GM12873 (cell line): ENCODE measurements around the gene ASAH2.

Experiments used
- TF ChIP-seq, protein P1 (sequence below): IDR thresholded peaks from 2 replicates; pipeline ENCODE4 v1.5.1; 2012; ENCODE audit warnings: low read depth, mild to moderate bottlenecking, moderate library complexity, low read length, control low read depth; ENCODE audit not compliant: insufficient read depth; ENCODE audit errors: missing control alignments

The ASAH2 gene

DNA sequence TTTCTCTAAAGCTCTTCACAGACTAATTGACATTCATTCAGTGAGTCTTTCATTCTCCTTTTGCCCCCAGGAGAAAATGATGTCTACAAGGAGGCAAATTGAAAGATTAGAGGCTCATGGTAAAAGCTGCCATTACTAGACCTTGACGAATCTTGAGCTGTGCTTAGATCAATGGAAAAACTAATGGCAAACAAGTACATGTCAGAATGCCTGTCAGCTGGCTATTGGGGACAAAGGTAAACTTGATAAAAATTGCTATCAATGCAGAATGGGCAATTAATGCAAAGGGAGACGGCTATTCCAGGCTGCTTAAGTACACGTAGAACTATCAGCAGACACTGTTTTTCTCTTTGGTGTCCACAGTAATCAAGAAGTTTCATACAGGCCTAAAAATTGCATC lies 3.3 kb downstream of the ASAH2 start:
- TF ChIP-seq, protein P1, sequence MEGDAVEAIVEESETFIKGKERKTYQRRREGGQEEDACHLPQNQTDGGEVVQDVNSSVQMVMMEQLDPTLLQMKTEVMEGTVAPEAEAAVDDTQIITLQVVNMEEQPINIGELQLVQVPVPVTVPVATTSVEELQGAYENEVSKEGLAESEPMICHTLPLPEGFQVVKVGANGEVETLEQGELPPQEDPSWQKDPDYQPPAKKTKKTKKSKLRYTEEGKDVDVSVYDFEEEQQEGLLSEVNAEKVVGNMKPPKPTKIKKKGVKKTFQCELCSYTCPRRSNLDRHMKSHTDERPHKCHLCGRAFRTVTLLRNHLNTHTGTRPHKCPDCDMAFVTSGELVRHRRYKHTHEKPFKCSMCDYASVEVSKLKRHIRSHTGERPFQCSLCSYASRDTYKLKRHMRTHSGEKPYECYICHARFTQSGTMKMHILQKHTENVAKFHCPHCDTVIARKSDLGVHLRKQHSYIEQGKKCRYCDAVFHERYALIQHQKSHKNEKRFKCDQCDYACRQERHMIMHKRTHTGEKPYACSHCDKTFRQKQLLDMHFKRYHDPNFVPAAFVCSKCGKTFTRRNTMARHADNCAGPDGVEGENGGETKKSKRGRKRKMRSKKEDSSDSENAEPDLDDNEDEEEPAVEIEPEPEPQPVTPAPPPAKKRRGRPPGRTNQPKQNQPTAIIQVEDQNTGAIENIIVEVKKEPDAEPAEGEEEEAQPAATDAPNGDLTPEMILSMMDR = no peak

DNA sequence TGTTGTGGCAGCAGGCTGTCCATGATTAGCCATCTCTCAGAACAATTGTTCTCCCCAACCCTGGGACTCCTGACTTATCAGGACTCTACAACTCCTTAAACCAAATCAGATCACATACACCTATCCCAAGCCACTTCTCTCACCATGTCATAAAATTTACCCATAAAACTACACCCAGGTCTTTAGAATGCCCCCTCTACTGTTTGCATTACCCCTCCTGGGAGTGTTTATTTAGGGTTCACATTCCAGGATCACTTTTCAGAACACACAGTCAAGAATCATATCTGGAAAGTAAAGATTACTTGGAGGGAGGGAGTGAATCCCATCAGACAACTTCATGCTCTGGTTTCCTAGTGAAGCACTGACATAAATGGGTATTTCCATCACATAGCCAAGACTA lies 7.1 kb downstream of the ASAH2 start:
- TF ChIP-seq, protein P1 = no peak

DNA sequence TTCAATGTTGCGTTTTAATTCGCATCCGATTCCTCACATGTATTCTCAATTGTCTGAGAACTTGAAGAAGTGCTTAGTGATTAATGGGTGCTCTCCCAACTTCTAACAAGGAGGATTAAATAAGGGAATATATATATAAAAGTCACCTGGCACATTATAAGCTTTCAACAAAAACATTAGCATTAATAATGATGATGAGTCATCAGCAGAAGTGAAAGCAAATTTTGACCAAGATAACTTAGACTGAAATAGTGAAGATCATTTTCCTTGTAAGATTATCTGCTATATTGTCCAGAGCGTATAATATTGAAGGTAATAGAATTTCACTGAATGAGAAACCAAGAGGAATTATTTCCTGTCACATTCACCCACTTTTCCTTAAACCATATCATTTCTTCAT lies 8.5 kb downstream of the ASAH2 start:
- TF ChIP-seq, protein P1 = no peak

DNA sequence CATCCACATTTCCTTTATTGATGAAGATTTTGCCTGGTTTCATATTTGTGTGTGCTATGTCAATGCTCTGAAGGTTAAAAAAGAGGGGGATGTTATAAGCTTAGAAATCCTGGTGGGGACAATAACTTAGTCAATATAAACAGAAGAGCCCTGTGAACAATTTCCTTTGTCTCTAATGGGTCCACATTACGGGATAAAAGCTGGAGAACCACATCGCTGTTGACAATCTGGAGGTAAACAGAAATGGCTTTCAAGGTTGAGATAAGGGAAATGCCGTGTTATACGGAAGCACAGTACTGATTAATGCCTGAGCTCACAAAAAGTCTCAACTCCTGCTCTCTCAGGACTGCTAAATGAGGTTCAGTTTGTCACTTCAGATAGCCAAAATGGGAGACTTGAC lies 16.8 kb downstream of the ASAH2 start:
- TF ChIP-seq, protein P1 = no peak

DNA sequence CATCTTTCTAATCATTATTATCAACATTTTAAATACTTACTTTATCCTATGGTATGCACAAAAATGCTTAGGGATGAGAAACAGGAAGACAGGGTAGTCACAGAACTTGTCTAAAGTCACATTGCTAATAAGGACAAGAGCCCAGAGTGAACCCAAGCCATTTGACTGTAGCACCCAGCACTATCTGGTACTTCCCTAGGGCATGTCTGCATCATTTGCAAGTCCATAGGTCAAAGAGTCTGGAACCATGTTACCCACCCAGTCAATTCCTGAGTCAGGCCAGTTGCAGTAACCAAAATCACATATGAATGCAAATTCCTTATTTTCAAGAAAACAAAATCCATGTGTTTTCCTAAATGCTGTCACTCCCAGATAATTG lies 19.1 kb downstream of the ASAH2 start:
- TF ChIP-seq, protein P1 = no peak

DNA sequence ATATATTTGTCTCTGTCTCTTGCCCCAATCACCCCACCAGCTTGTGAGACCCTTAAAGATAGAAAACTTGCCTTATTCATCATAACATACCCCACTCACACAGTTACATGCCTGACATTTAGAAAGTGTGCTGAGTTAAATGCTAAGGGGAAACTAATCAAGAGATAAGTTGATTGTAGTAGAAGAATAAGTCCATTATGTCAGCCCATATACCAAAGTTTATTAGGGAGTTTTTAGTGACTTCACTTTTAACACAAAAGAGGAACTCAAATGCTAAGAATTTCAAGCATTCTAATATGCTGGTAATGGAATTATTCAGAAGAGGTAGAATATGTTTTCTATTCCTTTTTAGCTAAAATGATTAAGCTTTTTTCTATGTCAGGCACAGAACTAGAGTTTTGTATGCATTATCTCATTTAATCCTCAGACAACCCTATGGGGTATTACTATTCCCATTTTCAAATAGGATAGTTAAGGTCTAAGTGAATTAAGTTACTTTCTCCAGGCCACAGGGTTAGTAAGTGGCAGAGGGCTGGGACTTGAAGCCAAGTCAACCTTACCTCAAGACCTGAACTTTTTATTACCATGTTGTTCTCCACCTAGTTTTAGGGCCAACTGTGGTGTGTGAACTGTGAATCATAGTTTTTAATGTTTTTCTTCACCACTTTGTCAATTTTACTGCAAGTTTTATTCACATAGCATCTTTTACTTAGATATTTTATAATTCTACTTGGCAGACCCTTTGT lies 19.6 kb downstream of the ASAH2 start:
- TF ChIP-seq, protein P1 = no peak

DNA sequence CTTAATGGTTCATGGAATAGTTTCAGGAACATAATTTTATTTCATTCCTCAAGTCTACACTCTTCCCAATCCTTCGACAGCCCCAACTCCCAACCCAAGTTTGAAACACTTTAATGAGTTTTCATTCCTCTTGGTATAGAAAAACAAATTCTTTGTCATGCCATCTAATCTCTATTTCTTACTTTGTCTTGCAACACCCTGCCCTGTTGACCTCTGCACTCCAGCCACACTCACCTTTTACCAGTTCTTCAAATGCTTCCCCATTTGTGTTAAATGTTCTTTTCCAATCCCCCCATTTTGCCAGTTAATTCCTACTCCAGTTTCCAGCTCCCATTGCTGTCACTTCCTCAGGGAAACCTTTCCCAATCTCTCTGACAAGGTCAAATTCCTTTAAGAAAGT lies 21.9 kb downstream of the ASAH2 start:
- TF ChIP-seq, protein P1 = no peak
